Upper lobe of right lung (tissue), 1 donor: Measurements from ENCODE around the gene SNAPC5. TPM values are rescaled to one million over a fixed set of nuclear protein-coding genes. Genes with fewer than 3 reads are reported as not detected.

Experiments
- ATAC-seq: fragments of 200-7000 bp; cut with Tn5 transposase; one replicate; pipeline ENCODE4 v1.9.1; 2020; ENCODE audit warnings: mild to moderate bottlenecking, moderate library complexity
- DNase-seq: peaks from one replicate; pipeline ENCODE4 v3.0.0-alpha.2; 2020
- H3K27ac ChIP-seq: fragments of 200-600 bp; one replicate; pipeline ENCODE4 v1.8.0; 2022
- H3K27me3 ChIP-seq: fragments of 200-600 bp; one replicate; pipeline ENCODE4 v1.8.0; 2022; ENCODE audit warnings: mild to moderate bottlenecking
- H3K36me3 ChIP-seq: fragments of 200-600 bp; one replicate; pipeline ENCODE4 v1.8.0; 2022
- H3K4me1 ChIP-seq: fragments of 200-600 bp; one replicate; pipeline ENCODE4 v1.8.0; 2022
- H3K4me3 ChIP-seq: fragments of 200-600 bp; one replicate; pipeline ENCODE4 v1.8.0; 2022; ENCODE audit warnings: mild to moderate bottlenecking
- H3K9me3 ChIP-seq: fragments of 200-600 bp; one replicate; pipeline ENCODE4 v1.8.0; 2022
- CTCF ChIP-seq: fragments of 200-600 bp; IDR thresholded peaks from one replicate; pipeline ENCODE4 v1.8.0; 2022; ENCODE audit warnings: antibody characterized with exemption
- intact Hi-C: fragments of 100-400 bp; cut with DNase I; formaldehyde crosslinking; loops from one replicate; pipeline ENCODE4 v1.11.0; 2022
- long read RNA-seq: library from polyadenylated mRNA; unstranded; transcript quantifications from one replicate; pipeline ENCODE4 v2.0.0, GENCODE V29; 2021
- total RNA-seq: library from RNA; stranded (reverse); fragmentation: NEBNext Ultra II Directional; extraction: Animal tissue kit (Norgen Biotek cat#: 25700); gene quantifications from one replicate; pipeline ENCODE4 v1.2.1, GENCODE V29; 2021
- donor health status: DM: no; HTN: yes; CAD: no; lungs with severe emphysema.

SNAPC5 gene
- 29.9 TPM for total RNA-seq
- long read RNA-seq, transcript SNAPC5-202 (3 exons, 1,002 nt): major isoform, 20 of 28 reads
- long read RNA-seq, partial matches to known transcripts: 1 of 28 reads
- long read RNA-seq, other reads (novel, unspliced or antisense): 1 of 28 reads

- no peaks in the 10 kb centered on the region for H3K9me3 ChIP-seq
- H3K27ac ChIP-seq: peak within 1 kb of the TSS; percentile 93
- peak within 1 kb of the TSS; percentile 84 for H3K4me3 ChIP-seq
- TF ChIP-seq CTCF: peak; percentile 99
- H3K36me3 ChIP-seq: peaks cover 77% of the 10 kb centered on the region
- peaks cover 35% of the 10 kb centered on the region for H3K4me1 ChIP-seq
- no peaks in the 10 kb centered on the region for H3K27me3 ChIP-seq
- peak; percentile 99 for DNase-seq
- ATAC-seq: peak; percentile 99
- intact Hi-C loops: loop anchor here (5.0 kb wide), 1 partner anchor 110 kb away; the partner anchor contains the start of gene MAP2K1
These were observed at the start of gene SNAPC5 for GRCh38 chr15:66497502-66498455. TSS of gene SNAPC5 (minus strand) at chr15:66497762. CDS start at chr15:66497731, 31 bp downstream.

- H3K4me3 ChIP-seq: no peak overlapping the region
- ATAC-seq: no peak
- no peaks in the 10 kb centered on the region for H3K4me1 ChIP-seq
- DNase-seq: no peak
- H3K27ac ChIP-seq: no peak overlapping the region
- intact Hi-C loops: no loop called here
- no peaks in the 10 kb centered on the region for H3K9me3 ChIP-seq
- TF ChIP-seq CTCF: no peak
- no peaks in the 10 kb centered on the region for H3K27me3 ChIP-seq
- H3K36me3 ChIP-seq: peaks cover 7% of the 10 kb centered on the region
These were observed 47.7 kb upstream of the SNAPC5 start for GRCh38 chr15:66545255-66545654.

GRCh38 chr15:66542896-66543295 lies 45.3 kb upstream of the SNAPC5 start:
- no peak overlapping the region for H3K4me3 ChIP-seq
- intact Hi-C loops: no loop called here
- DNase-seq (no peak), ATAC-seq (no peak)
- H3K27me3 ChIP-seq: no peaks in the 10 kb centered on the region
- H3K36me3 ChIP-seq: peaks cover 14% of the 10 kb centered on the region
- TF ChIP-seq CTCF: no peak
- H3K27ac ChIP-seq: no peak overlapping the region
- H3K9me3 ChIP-seq: no peaks in the 10 kb centered on the region
- H3K4me1 ChIP-seq: no peaks in the 10 kb centered on the region

GRCh38 chr15:66535056-66535455 lies 37.5 kb upstream of the SNAPC5 start:
- Histone ChIP-seq H3K36me3 (peaks cover 12% of the 10 kb centered on the region), H3K9me3 (no peaks in the 10 kb centered on the region)
- intact Hi-C loops: no loop called here

GRCh38 chr15:66524838-66525237 lies 27.3 kb upstream of the SNAPC5 start:
- intact Hi-C loops: no loop called here
- Histone ChIP-seq H3K9me3 (no peaks in the 10 kb centered on the region), H3K27ac (no peak overlapping the region), H3K36me3 (peaks cover 17% of the 10 kb centered on the region), H3K4me1 (no peaks in the 10 kb centered on the region), H3K4me3 (no peak overlapping the region), H3K27me3 (no peaks in the 10 kb centered on the region)
- no peak for TF ChIP-seq CTCF
- DNase-seq (no peak), ATAC-seq (no peak)

More at GRCh38 chr15:66535056-66535455, 37.5 kb upstream of the SNAPC5 start:
- no peak for TF ChIP-seq CTCF
- no peak for DNase-seq
- ATAC-seq: no peak
- Histone ChIP-seq H3K4me3 (no peak overlapping the region), H3K27ac (no peak overlapping the region), H3K27me3 (no peaks in the 10 kb centered on the region), H3K4me1 (no peaks in the 10 kb centered on the region)
